Measurements from ENCODE around the gene NQO2. TPM values are rescaled to one million over a fixed set of nuclear protein-coding genes. Genes with fewer than 3 reads are reported as not detected.

The NQO2 gene
- total RNA-seq, 2 donors from 2014 or later, result 27.9 to 34.3 TPM

GRCh38 chr6:2986722-2987221, 12.9 kb upstream of the NQO2 start:
- peak overlapping the region; percentile 33 for H3K27ac ChIP-seq
- H3K36me3 ChIP-seq, result no peaks in the 10 kb centered on the region
- no peak for TF ChIP-seq POLR2A (IDR thresholded peaks at IDR 0.05)
- no peak for TF ChIP-seq POLR2AphosphoS5 (IDR thresholded peaks at IDR 0.05)
- TF ChIP-seq CTCF (IDR thresholded peaks at IDR 0.05), result no peak
- no peaks in the 10 kb centered on the region for H3K27me3 ChIP-seq (replicated peaks; ENCODE audit: insufficient read depth)
- no peak for DNase-seq (ENCODE audit: low spot score)
- no peaks in the 10 kb centered on the region for H3K9me3 ChIP-seq
- 34% methylated on average over 4 of the region's 4 CpGs for WGBS
- intact Hi-C loops (cut with DNase I), result loop anchor here (5.0 kb wide), 1 partner anchor 139 kb away; no protein-coding TSS in a partner anchor
- no peaks in the 10 kb centered on the region for H3K4me1 ChIP-seq (replicated peaks)
- H3K4me3 ChIP-seq, result no peak overlapping the region

GRCh38 chr6:2988094-2988425, 11.6 kb upstream of the NQO2 start:
- H3K4me1 ChIP-seq (replicated peaks), result no peaks in the 10 kb centered on the region
- peak overlapping the region; percentile 66 to 88 for H3K4me3 ChIP-seq
- H3K27me3 ChIP-seq (replicated peaks; ENCODE audit: insufficient read depth), result no peaks in the 10 kb centered on the region
- intact Hi-C loops (cut with DNase I), result loop anchor here (5.0 kb wide), 1 partner anchor 141 kb away; no protein-coding TSS in a partner anchor
- H3K36me3 ChIP-seq, result no peaks in the 10 kb centered on the region
- WGBS, result 18% methylated on average over 2 of the region's 2 CpGs
- no peak for DNase-seq (ENCODE audit: low spot score)
- TF ChIP-seq POLR2A (IDR thresholded peaks at IDR 0.05) (no peak), POLR2AphosphoS5 (IDR thresholded peaks at IDR 0.05) (no peak), CTCF (IDR thresholded peaks at IDR 0.05) (no peak)
- peak overlapping the region; percentile 91 to 97 for H3K27ac ChIP-seq
- H3K9me3 ChIP-seq, result no peaks in the 10 kb centered on the region

- TF ChIP-seq POLR2AphosphoS5 (IDR thresholded peaks at IDR 0.05), result peak; percentile 77
- TF ChIP-seq POLR2A (IDR thresholded peaks at IDR 0.05), result peak; percentile 47
- TF ChIP-seq CTCF (IDR thresholded peaks at IDR 0.05), result peak; percentile 85 to 95 (median 90)
- peak overlapping the region; percentile 66 to 88 for H3K4me3 ChIP-seq
- peak overlapping the region; percentile 91 to 97 for H3K27ac ChIP-seq
- DNase-seq (ENCODE audit: low spot score), result peak; percentile 85
- H3K36me3 ChIP-seq, result no peaks in the 10 kb centered on the region
- H3K9me3 ChIP-seq, result no peaks in the 10 kb centered on the region
- WGBS, result under 1% methylated on average over 38 of the region's 64 CpGs
- no peaks in the 10 kb centered on the region for H3K4me1 ChIP-seq (replicated peaks)
- intact Hi-C loops (cut with DNase I), result loop anchor here (1.0 to 5.0 kb wide), 2 partner anchors 36 to 141 kb away; no protein-coding TSS in a partner anchor
- no peaks in the 10 kb centered on the region for H3K27me3 ChIP-seq (replicated peaks; ENCODE audit: insufficient read depth)
Observed at GRCh38 chr6:2988426-2989331, 11.0 kb upstream of the NQO2 start.

GRCh38 chr6:2989332-2990247, 10.1 kb upstream of the NQO2 start:
- under 1% methylated on average over 22 of the region's 22 CpGs for WGBS
- H3K9me3 ChIP-seq, result no peaks in the 10 kb centered on the region
- TF ChIP-seq POLR2AphosphoS5 (IDR thresholded peaks at IDR 0.05) (peak; percentile 80), POLR2A (IDR thresholded peaks at IDR 0.05) (peak; percentile 50), CTCF (IDR thresholded peaks at IDR 0.05) (no peak)
- peak overlapping the region; percentile 66 to 88 for H3K4me3 ChIP-seq
- peak; percentile 86 for DNase-seq (ENCODE audit: low spot score)
- no peaks in the 10 kb centered on the region for H3K27me3 ChIP-seq (replicated peaks; ENCODE audit: insufficient read depth)
- no peaks in the 10 kb centered on the region for H3K36me3 ChIP-seq
- no peaks in the 10 kb centered on the region for H3K4me1 ChIP-seq (replicated peaks)
- intact Hi-C loops (cut with DNase I), result loop anchor here (1.0 to 5.0 kb wide), 2 partner anchors 37 to 142 kb away; no protein-coding TSS in a partner anchor
- H3K27ac ChIP-seq, result peak overlapping the region; percentile 91 to 97

Measured in prostate gland (tissue), 2 donors.